Mesodermal cell (in vitro differentiated cells): ENCODE data around the gene RNF157.

Experiments used
- H3K27ac ChIP-seq: 2 replicates; pipeline ENCODE4 v1.7.0; 2013; ENCODE audit warnings: mild to moderate bottlenecking, low read depth, low read length, moderate library complexity; ENCODE audit not compliant: severe bottlenecking
- H3K36me3 ChIP-seq: 2 replicates; pipeline ENCODE4 v1.7.1; 2013; ENCODE audit warnings: mild to moderate bottlenecking, low read length, moderate library complexity; ENCODE audit not compliant: control insufficient read depth, insufficient read depth
- H3K4me1 ChIP-seq: one replicate; pipeline ENCODE4 v1.7.1; 2013; ENCODE audit warnings: mild to moderate bottlenecking, low read length; ENCODE audit not compliant: insufficient read depth, control insufficient read depth, poor library complexity, severe bottlenecking
- H3K4me3 ChIP-seq: 2 replicates; pipeline ENCODE4 v1.7.0; 2013; ENCODE audit warnings: low read length, control low read depth, mild to moderate bottlenecking; ENCODE audit not compliant: insufficient read depth, poor library complexity, severe bottlenecking; ENCODE audit errors: extremely low read depth
- H3K9me3 ChIP-seq: 2 replicates; pipeline ENCODE4 v1.7.1; 2013; ENCODE audit warnings: mild to moderate bottlenecking, low read length, moderate library complexity; ENCODE audit not compliant: control insufficient read depth
- WGBS, 2 experiments: methylation state at CpG; one replicate each; pipeline ENCODE4 v1.1.5; 2013; ENCODE audit warnings: missing lambda C conversion rate in 2 of 2; ENCODE audit not compliant: insufficient coverage in 2 of 2; 5-methylcytosine and 5-hydroxymethylcytosine counted together

RNF157 gene

DNA sequence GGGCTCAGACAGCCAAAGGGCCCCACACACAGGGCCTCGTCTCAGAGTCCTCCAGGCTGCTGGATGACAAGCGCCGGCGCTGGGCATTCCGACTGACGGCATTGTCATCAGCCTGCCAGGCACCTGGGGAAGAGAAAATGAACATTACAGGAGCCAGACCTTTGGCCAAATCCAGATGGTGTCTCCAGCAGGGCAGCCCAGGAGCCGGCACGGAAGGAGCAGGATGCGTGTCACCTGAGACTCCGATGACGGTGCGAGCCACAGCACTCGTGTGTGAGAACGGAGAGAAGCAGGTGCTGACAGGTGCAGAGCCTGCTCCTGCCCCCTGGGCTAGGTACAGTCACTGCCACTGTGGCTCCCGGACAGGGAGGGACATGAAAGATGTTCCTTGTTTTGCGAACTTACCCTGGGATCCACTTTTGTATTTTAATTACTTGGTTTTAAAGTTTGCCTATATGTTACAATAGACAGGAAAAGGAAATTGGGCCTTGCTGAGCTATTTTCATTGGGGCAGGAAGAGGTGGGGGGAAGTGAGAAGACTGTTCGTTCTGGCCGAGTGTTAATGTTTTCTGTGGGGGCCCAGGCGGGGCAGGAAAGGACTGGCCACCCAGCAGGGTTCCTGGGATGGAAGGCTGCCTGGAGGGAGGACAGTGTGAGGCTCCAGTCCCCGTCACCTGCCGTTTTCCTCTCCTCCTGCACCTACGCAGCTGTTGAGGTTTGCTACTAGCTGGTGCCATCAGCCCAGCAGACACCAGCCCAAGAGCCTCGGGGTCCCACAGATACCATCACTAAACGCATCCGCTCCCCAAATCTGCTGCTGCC, 94.9 kb downstream of the RNF157 start:
- Histone ChIP-seq H3K27ac (no peak overlapping the region), H3K4me3 (no peak overlapping the region), H3K36me3 (no peaks in the 10 kb centered on the region), H3K4me1 (peaks cover 14% of the 10 kb centered on the region), H3K9me3 (no peaks in the 10 kb centered on the region)
- WGBS, 2 experiments: 72 to 73% methylated on average over 23 of the region's 25 CpGs

DNA sequence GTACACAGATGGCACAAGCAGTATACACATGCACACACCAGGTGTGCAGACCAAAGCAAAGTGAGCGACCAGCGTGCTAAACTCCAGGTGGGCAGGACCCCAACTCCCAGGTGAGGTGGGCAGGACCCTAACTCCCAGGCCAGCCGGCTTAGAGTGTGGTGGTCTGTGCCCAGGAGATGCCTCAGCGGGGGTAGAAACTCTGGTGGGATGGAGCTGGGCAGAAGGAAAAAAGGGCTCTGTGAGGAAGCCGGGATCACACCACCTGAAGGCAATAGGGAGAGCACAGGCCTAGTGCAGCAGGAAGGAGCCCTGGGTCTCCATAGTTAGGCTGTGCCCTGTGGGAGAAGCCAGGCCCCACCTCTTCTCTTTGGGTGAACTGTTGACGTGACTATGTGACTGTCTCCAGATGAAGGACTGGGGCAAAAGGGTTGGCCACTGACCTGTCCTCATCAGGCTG, 97.7 kb downstream of the RNF157 start:
- Histone ChIP-seq H3K4me1 (peaks cover 35% of the 10 kb centered on the region), H3K36me3 (no peaks in the 10 kb centered on the region), H3K27ac (no peak overlapping the region), H3K9me3 (no peaks in the 10 kb centered on the region), H3K4me3 (no peak overlapping the region)
- 63 to 72% methylated on average over 5 of the region's 6 CpGs for WGBS, 2 experiments

DNA sequence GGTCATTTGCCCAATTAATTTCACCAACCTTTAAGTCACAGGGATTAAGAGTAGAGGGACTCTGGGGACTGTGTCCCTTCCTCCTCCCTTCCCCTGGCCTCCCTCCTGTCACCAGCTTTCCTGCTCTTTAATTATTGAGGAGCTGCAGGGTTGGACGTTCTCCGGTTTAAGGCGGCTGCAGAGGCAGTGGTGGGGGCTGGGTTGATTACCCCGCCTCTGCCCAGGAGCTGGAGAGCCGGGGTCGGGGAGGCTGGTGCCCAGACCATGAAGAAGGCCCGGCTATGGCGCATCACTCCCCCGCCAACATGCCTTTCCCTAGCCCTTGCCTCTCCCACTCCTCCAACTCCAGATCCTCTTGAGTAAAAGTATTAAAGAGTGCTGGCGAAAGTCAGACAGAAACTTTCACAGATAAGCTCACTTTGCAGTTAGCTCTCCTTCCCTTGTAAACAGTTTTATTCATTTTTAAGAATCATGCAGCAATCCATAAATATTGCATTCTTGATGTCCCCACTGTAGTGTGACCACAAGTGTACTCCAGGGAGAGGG, 98.2 kb downstream of the RNF157 start:
- Histone ChIP-seq H3K4me3 (no peak overlapping the region), H3K4me1 (peaks cover 38% of the 10 kb centered on the region), H3K27ac (no peak overlapping the region)

GRCh38 chr17:76141212-76142038, 98.9 kb downstream of the RNF157 start, which contains the start of gene FOXJ1:
Gene FOXJ1, minus strand, starts transcription at chr17:76141245. Its CDS starts 850 bp downstream, at chr17:76140395.
- H3K4me3 ChIP-seq: peak within 1 kb of the TSS; percentile 41
- no peaks in the 10 kb centered on the region for H3K9me3 ChIP-seq
- peaks cover 38% of the 10 kb centered on the region for H3K4me1 ChIP-seq
- no peaks in the 10 kb centered on the region for H3K36me3 ChIP-seq
- 1% methylated on average over 32 to 47 of the region's 59 CpGs for WGBS, 2 experiments
- no peak within 1 kb of the TSS for H3K27ac ChIP-seq

More for the DNA sequence above, 98.2 kb downstream of the RNF157 start:
- Histone ChIP-seq H3K36me3 (no peaks in the 10 kb centered on the region), H3K9me3 (no peaks in the 10 kb centered on the region)
- 36 to 41% methylated on average over 3 to 6 of the region's 10 CpGs for WGBS, 2 experiments

- H3K27ac ChIP-seq: no peak overlapping the region
- peak overlapping the region; percentile 41 for H3K4me3 ChIP-seq
- 0 to 2% methylated on average over 9 of the region's 24 CpGs for WGBS, 2 experiments
- no peaks in the 10 kb centered on the region for H3K36me3 ChIP-seq
- peaks cover 38% of the 10 kb centered on the region for H3K4me1 ChIP-seq
- H3K9me3 ChIP-seq: no peaks in the 10 kb centered on the region
These were observed 99.6 kb downstream of the RNF157 start for GRCh38 chr17:76140661-76141211.

DNA sequence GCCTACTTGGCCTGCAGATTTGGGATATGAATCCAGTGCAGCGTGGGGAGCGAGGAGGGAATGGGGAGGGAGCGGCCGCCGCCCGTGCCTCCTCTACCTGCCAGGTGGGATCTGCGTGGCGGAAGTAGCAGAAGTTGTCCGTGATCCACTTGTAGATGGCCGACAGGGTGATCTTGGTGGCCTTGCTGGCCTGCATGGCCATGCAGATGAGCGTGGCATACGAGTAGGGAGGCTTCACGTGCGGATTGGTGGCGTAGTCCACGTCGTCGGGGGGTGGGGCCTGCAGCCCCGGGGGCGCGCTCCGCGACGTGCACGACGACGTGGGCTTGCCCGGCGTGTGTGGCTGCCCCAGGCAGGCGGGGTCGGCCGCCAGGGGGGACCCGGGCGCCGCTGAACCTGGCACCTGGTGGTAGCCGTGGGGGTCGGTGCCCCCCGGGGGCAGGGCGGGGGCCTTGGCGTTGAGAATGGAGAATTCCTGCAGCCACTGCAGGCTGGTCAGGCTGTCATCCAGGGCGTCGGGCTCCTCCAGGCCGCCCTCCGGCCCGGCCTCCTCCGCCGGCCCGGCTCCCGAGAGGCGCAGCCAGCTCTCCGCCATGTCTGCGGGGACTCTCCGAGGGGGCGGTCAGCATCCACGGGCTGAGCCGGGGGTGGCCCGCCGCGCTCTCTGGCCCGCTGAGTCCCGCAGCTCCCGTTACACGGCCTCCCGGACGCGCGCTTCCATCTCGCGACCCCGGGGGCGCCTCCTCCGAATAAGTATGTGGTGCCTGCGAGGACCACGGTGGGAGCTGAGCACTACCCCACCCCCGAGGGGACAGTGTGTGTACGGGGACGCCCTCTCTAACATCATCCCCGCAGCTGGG, 100.3 kb downstream of the RNF157 start:
- WGBS, 2 experiments: 5 to 9% methylated on average over 63 to 74 of the region's 78 CpGs
- Histone ChIP-seq H3K27ac (no peak overlapping the region), H3K4me3 (no peak overlapping the region), H3K36me3 (no peaks in the 10 kb centered on the region), H3K4me1 (peaks cover 38% of the 10 kb centered on the region), H3K9me3 (no peaks in the 10 kb centered on the region)

DNA sequence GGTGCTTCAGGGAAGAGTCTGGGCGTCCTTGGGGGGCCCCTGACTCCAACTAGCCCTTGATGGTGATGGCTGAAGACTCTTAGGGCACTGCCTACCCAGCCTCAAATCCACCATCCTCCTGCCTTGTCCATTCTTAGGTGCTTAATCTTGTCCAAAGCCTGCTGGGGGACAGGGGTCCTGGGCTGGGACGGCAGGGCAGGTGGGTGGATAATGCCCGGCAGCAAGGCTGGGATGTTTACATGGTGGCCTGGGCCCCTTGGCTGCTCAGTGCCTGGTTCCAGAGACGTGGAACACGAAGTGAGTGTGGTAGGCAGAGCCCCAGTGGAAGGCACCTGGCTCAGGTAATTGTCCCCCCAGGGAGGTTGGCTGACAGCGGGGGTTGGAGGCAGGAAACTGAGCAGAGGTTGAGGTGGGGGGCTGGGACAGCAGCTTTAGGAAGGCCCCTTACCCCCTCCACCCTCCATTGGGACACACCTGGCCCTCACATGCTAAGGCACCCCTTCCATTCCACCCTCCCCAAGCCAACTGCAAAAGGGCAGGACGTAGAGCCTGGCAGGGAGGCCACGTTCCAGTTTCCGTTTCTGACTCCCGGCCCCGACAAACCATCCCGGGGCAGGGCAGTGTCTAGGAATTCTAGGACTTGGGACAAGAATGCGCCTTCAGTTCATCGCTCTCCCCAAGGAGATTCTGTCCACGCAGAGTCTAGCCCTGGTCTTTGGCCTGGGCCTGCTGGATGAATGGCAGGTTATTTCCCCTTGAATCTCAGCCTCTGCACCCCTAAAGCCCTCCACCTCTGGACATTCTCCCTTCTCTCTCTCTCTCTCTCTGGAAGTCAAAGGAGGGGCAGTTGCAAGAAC, 101.2 kb downstream of the RNF157 start:
- WGBS, 2 experiments: 14 to 19% methylated on average over 12 of the region's 15 CpGs
- Histone ChIP-seq H3K36me3 (no peaks in the 10 kb centered on the region), H3K27ac (no peak overlapping the region), H3K4me1 (peaks cover 38% of the 10 kb centered on the region), H3K4me3 (peak overlapping the region; percentile 16), H3K9me3 (no peaks in the 10 kb centered on the region)

DNA sequence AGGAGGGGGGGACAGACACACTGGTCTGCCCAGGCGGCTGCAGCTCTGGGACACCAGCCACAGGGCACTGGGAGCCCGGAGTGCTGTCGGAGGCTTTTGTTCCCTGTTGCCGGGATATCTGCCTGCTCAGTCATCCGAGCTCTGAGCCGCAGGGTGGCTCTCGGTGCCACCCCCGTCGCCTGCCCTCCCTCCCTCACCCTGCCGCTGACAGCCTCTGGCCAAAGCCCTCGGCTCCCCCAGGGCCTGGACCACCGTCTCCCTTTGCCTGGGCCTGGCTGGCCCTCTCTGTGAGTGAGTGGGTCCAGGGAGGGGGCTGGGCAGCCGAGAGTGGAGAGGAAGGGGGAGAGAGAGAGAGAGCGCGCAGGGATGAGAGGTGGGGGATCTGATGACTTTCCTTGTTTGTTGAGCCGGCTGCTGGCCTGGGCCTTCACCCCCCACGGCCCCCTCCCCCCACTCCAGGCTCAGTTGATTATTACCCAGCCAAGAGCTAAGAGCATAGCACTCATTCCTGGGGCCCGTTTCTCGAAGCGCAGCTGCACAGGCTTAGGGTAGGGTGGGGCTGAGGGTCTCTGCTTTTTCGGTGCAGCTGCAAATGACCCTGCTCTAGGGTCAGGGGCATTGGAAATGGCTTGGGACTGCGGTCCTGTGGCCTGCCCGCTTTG, 101.9 kb downstream of the RNF157 start:
- Histone ChIP-seq H3K4me3 (peak overlapping the region; percentile 5), H3K9me3 (no peaks in the 10 kb centered on the region), H3K4me1 (peaks cover 38% of the 10 kb centered on the region), H3K27ac (peak overlapping the region; percentile 23), H3K36me3 (no peaks in the 10 kb centered on the region)
- 3 to 7% methylated on average over 13 to 21 of the region's 23 CpGs for WGBS, 2 experiments
